GM18858 (cell line): ENCODE measurements around the gene EEF1A1.
"Not testable (repeated sequence)": the region's sequence is repeated elsewhere in the genome, so short reads cannot be mapped to it uniquely, and the experiment has no call there.

Experiments
- ATAC-seq: cut with Tn5 transposase; IDR thresholded peaks from one replicate; pipeline ENCODE4 v1.9.1; 2021; ENCODE audit not compliant: unreplicated experiment

The EEF1A1 gene

DNA sequence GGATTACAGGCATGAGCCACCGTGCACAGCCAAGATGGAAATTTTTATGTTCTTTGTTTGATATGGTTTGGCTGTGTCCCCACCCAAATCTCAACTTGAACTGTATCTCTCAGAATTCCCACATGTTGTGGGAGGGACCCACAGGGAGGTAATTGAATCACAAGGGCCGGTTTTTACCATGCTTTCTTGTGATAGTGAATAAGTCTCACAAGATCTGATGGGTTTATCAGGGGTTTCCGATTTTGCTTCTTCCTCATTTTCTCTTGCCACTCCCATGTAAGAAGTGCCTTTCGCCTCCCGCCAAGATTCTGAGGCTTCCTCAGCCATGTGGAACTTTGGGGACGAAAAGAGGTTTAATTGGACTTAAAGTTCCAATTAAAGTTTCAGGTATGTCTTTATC is 14.6 kb downstream of the EEF1A1 start:
- no peak for ATAC-seq

DNA sequence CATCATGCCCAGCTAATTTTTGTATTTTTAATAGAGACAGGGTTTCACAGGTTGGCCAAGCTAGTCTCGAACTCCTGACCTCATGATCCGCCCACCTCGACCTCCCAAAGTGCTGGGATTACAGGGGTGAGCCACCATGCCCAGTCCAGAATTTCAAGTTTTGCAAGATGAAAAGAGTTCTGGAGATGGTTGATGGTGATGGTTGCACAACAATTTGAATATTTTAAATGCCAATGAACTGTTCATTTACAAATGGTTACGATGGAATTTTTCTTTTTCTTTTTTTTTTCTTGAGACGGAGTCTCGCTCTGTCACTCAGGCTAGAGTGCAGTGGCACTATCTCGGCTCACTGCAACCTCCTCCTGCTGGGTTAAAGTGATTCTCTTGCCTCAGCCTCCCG is 15.1 kb downstream of the EEF1A1 start:
- not testable (repeated sequence) for ATAC-seq

DNA sequence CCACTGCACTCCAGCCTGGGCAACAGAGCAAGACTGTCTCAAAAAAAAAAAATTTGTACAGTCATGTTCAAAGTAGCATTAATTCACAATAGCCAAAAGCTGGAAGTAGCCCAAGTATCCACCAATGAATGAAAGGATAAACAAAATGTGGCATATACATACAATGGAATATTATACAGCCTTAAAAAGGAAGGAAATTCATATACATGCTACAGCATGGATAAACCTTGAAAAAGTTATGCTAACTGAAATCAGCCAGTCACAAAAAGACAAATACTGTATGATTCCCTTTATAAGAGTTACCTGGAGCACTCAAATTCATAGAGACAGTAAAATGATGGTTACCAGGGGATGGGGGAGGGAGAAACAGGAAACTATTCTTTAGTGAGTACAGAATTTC is 15.7 kb downstream of the EEF1A1 start:
- ATAC-seq = no peak

DNA sequence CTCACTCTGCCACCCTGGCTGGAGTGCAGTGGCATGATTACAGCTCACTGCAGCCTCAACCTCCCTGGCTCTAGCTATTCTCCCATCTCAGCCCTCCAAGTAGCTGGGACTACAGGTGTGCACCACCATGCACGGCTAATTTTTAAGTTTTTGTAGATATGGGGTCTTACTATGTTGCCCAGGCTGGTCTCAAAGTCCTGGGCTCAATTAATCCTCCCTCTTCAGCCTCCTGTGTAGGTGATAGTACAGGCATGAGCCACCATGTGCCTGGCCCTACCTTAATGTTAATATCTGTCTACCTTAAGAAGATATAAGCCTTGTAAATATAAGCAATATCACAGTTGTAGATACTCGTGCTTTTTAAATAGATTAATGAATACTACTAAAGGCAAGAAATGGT is 16.7 kb downstream of the EEF1A1 start:
- no peak for ATAC-seq

DNA sequence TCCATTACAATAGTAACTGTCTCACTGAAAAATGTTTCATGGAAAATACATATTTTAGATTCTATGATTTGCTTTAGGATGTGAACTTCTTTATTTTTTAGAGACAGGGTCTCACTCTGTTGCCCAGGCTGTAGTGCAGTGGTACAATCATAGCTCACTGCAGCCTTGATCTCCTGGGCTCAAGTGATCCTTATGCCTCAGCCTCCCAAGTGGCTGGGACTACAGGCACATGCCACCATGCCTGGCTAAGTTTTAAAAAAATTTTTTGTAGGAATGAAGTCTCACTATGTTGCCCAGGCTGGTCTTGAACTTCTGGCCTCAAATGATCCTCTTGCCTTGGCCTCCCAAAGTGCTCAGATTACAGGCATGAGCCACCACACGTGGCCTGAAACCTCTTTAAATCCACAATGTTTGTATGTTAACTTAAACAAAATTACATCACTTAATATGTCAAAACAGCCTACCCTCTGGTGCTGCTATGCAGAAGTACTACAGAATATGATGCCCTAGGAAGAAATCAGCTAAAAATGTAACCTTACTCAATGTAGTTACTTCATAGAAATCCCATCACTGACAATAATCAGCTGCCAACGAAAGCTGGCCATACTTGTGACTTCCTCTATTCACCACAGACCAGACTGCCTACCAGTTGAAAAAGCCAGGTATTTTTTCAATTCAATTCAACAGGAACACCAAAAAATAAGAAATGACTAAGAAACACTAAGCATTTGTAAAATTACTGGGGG is 17.6 kb downstream of the EEF1A1 start:
- ATAC-seq = no peak

DNA sequence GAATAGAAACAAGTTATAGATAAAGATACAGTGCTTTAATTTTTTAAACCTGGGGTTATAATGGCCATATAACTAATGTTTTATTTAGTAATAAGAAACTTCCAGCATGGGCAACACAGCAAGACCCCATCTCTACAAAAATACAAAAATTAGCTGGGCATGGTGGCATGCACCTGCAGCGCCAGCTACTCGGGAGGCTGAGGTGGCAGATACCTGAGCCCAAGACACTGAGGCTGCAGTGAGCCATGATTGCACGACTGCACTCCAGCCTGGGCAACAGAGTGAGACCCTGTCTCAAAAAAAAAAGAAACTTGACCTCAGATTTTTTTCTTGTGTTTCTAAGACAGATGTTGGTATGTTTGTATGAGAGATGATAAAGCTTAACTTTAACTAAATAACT is 22.9 kb downstream of the EEF1A1 start:
- no peak for ATAC-seq

DNA sequence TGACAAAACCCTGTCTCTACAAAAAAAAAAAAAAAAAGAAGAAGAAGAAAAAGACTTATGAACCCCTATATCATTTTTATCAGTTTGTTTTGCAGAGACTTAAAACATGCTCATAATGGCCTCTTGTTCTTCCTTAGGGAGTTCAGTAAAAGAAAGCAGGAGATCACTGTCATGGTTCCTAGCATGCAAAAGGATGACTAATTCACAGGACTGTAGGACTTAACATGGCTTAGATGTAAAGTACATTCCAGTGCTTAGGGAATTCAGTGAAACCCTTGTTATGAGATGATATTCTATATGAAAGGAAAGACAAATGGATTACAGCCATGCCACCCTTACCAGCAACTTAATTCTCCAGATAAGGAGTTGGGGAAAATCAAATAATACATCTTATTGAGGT is 29.5 kb downstream of the EEF1A1 start:
- no peak for ATAC-seq

DNA sequence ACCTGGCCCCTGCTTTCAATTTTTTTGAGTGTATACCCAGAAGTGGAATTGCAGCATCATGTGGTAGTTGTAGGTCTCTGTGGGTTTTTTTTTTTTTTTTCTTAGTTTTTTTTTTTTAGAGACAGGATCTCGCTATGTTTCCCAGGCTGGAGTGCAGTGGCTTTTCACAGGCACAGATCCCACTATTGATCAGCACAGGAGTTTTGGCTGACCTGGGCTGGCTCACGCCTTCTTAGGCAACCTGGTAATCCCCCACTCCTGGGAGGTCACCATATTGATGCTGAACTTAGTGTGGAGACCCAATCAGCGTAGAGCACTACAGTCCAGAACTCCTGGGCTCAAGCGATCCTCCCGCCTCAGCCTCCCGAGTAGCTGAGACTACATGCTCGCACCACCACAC is 33.4 kb downstream of the EEF1A1 start:
- no peak for ATAC-seq

DNA sequence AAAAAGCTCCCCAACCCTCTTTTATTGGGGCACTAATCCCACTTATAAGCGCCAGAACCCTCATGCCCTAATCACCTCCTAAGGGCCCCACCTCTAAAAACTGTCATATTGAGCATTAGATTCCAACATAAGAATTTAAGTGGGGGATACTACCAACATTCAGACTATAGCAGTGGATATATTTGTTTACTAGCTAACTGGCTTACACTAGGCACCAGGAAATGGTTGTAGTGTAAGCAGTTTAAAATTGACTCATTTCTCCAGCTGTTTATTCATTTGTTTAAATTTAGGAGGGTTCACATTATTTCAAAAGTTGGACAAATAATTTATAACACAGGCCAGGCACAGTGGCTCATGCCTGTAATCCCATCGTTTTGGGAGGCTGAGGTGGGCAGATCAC is 36.4 kb downstream of the EEF1A1 start:
- no peak for ATAC-seq

DNA sequence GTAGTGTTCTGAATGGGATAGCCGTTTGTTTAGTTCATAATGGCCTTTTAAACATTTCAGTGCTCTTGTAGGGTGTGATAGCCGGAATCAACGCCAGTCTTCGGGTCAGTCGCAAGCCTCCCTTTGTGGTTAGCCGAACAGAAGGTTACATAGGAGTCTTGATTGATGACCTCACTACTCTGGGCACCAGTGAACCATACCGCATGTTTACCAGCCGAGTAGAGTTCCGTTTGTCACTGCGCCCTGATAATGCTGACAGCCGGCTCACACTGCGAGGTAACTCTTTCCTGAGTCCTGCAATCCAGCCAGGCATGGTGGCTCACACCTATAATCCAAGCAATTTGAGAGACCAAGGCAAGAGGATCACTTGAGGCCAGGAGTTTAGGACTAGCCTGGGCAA is 38.9 kb downstream of the EEF1A1 start:
- ATAC-seq = no peak

DNA sequence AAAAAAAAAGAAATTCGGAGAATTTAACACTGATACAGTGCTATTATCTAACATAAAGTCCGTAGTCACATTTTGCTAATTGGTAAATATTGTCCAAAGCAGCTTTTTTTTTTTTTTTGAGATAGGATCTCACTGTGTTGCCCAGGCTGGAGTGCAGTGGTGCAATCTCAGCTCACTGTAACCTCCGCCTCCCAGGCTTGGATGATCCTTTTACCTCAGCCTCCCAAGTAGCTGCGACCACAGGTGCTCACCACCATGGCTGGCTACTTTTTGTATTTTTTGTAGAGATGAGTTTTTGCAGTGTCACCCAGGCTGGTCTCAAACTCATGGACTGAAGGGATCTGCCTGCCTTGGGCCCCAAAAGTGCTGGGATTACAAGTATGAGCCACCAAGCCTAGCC is 43.4 kb downstream of the EEF1A1 start:
- ATAC-seq = no peak

DNA sequence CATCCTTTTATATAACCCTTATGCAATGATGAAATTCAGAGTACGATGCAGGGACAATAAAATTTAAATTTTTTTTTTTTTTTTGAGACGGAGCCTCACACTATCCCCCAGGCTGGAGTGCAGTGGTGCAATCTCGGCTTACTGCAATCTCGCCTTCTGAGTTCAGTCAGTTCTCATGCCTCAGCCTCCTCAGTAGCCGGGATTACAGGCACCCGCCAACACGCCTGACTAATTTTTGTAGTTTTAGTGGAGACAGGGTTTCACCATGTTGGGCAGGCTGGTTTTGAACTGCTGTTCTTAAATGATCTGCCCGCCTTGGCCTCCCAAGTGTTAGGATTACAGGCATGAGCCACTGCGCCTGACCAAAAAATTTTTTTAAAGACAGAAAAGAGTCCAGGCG is 44.1 kb downstream of the EEF1A1 start:
- ATAC-seq = no peak

DNA sequence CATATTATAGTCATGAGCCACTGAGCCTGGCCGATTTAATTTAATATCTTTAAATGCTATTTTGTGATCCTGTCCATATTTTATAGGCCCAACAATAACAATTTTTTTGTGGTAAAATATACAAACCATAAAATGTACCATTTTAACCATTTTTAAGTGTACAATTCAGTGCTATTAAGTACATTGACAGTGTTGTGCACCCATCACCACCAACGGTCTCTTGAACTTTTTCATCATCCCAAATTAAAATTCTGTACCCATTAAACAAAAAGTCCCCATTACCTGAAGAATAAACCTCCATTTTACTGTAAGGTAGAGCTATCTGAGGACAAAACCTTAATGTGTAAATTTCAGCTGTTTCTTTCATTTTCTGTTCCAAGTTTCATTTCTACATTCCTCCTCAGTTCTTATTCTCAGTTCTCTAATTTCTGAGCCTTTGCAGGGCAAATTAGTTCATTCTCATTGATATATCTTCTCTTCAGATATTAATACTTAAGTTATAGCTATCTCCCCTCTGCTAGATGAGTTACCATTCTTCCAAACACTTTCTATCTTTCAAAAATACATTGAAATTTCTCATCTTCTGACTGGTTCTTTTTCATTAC is 49.0 kb downstream of the EEF1A1 start:
- ATAC-seq = peak; percentile 98
